HEK293 (cell line): ENCODE data around the gene PTK7.

Experiments used
- CTCF ChIA-PET: fragments of 350-600 bp; formaldehyde crosslinking; extraction: SDS; loops from one replicate; lab custom pipeline; 2021; ENCODE audit warnings: antibody characterized with exemption; lab: Yijun Ruan, JAX
- POLR2A ChIA-PET: fragments of 300-600 bp; formaldehyde crosslinking; extraction: SDS; loops from one replicate; lab custom pipeline; 2020; ENCODE audit warnings: antibody characterized with exemption, inconsistent platforms; lab: Yijun Ruan, JAX
- H3K27ac ChIP-seq: fragments of 200-500 bp; sonication (Bioruptor generic); 2 replicates; pipeline ENCODE4 v1.5.1; 2014; ENCODE audit warnings: low read depth, low read length, control low read depth, inconsistent platforms; ENCODE audit errors: extremely low read depth
- H3K36me3 ChIP-seq, 2 experiments: fragments of 200-500 bp in 1 of 2; sonication (Bioruptor generic) in 1 of 2; 1 replicate in 1 of 2; 2 replicates in 1 of 2; pipeline ENCODE4 v1.5.1; 2014 to 2017; ENCODE audit warnings: inconsistent platforms in 2 of 2, low read length in 2 of 2; ENCODE audit not compliant: control insufficient read depth in 2 of 2, insufficient read depth in 1 of 2
- H3K4me1 ChIP-seq: fragments of 200-500 bp; sonication (Bioruptor generic); 2 replicates; pipeline ENCODE4 v1.5.1; 2014; ENCODE audit warnings: mild to moderate bottlenecking, low read length, inconsistent platforms; ENCODE audit not compliant: control insufficient read depth, insufficient read depth
- H3K4me3 ChIP-seq: 2 replicates; pipeline ENCODE4 v1.5.1; 2011; ENCODE audit warnings: low read depth, mild to moderate bottlenecking, control low read depth, low read length, moderate library complexity
- H3K9me3 ChIP-seq: fragments of 200-500 bp; sonication (Bioruptor generic); 2 replicates; pipeline ENCODE4 v1.5.1; 2014; ENCODE audit warnings: low read depth, low read length, inconsistent platforms; ENCODE audit not compliant: control insufficient read depth, insufficient read depth
- GLI4 ChIP-seq: fragments of 450-650 bp; formaldehyde crosslinking; IDR thresholded peaks from 2 replicates; pipeline ENCODE4 v1.5.1; 2016; ENCODE audit warnings: missing biosample characterization, missing genetic modification characterization
- HOXC10 ChIP-seq: sonication (generic); formaldehyde crosslinking; IDR thresholded peaks from 2 replicates; pipeline ENCODE4 v1.8.1; 2023; ENCODE audit warnings: mild to moderate bottlenecking, missing genetic modification reagents
- IKZF3 ChIP-seq: fragments of 450-650 bp; IDR thresholded peaks from 2 replicates; pipeline ENCODE4 v1.5.0; 2018; ENCODE audit warnings: missing biosample characterization, mild to moderate bottlenecking, missing genetic modification characterization, moderate library complexity
- KLF16 ChIP-seq: fragments of 450-650 bp; formaldehyde crosslinking; IDR thresholded peaks from 2 replicates; pipeline ENCODE4 v1.5.1; 2017; ENCODE audit warnings: missing biosample characterization, missing genetic modification characterization
- ZBTB21 ChIP-seq: fragments of 450-650 bp; formaldehyde crosslinking; IDR thresholded peaks from 2 replicates; pipeline ENCODE4 v1.5.1; 2017; ENCODE audit warnings: missing biosample characterization, missing genetic modification characterization
- ZNF121 ChIP-seq: fragments of 450-650 bp; formaldehyde crosslinking; IDR thresholded peaks from 2 replicates; pipeline ENCODE4 v1.5.1; 2016; ENCODE audit warnings: missing biosample characterization, missing genetic modification characterization
- ZNF202 ChIP-seq: fragments of 450-650 bp; formaldehyde crosslinking; IDR thresholded peaks from 2 replicates; pipeline ENCODE4 v1.5.1; 2016; ENCODE audit warnings: missing biosample characterization, missing genetic modification characterization, borderline replicate concordance
- ZNF341 ChIP-seq: fragments of 450-650 bp; formaldehyde crosslinking; IDR thresholded peaks from 2 replicates; pipeline ENCODE4; 2016; ENCODE audit warnings: low read depth, missing biosample characterization, missing genetic modification characterization
- ZNF354C ChIP-seq: fragments of 450-650 bp; formaldehyde crosslinking; IDR thresholded peaks from 2 replicates; pipeline ENCODE4 v1.5.1; 2016; ENCODE audit warnings: missing biosample characterization, missing genetic modification characterization, low read depth, borderline replicate concordance
- ZNF394 ChIP-seq: fragments of 450-650 bp; formaldehyde crosslinking; IDR thresholded peaks from 2 replicates; pipeline ENCODE4 v1.5.1; 2016; ENCODE audit warnings: missing biosample characterization, missing genetic modification characterization, mild to moderate bottlenecking, moderate library complexity, borderline replicate concordance
- ZNF596 ChIP-seq: fragments of 450-650 bp; IDR thresholded peaks from 2 replicates; pipeline ENCODE4 v1.5.0; 2018; ENCODE audit warnings: missing biosample characterization, mild to moderate bottlenecking, missing genetic modification characterization, moderate library complexity
- ZNF654 ChIP-seq: fragments of 450-650 bp; formaldehyde crosslinking; IDR thresholded peaks from 2 replicates; pipeline ENCODE4 v1.5.1; 2016; ENCODE audit warnings: low read depth, missing biosample characterization, missing genetic modification characterization
- ZNF76 ChIP-seq: fragments of 450-650 bp; formaldehyde crosslinking; IDR thresholded peaks from 2 replicates; pipeline ENCODE4; 2016; ENCODE audit warnings: low read depth, missing biosample characterization, missing genetic modification characterization, borderline replicate concordance
- ZNF776 ChIP-seq: fragments of 450-650 bp; formaldehyde crosslinking; IDR thresholded peaks from 2 replicates; pipeline ENCODE4 v1.5.0; 2017; ENCODE audit warnings: missing biosample characterization, missing genetic modification characterization, borderline replicate concordance
- ZNF785 ChIP-seq: fragments of 450-650 bp; formaldehyde crosslinking; IDR thresholded peaks from 2 replicates; pipeline ENCODE4 v1.5.1; 2016; ENCODE audit warnings: missing biosample characterization, missing genetic modification characterization
- TF ChIP-seq, protein P1 (sequence below): fragments of 450-650 bp; formaldehyde crosslinking; IDR thresholded peaks from 2 replicates; pipeline ENCODE4 v1.5.1; 2016; ENCODE audit warnings: missing biosample characterization, missing genetic modification characterization

The PTK7 gene

DNA sequence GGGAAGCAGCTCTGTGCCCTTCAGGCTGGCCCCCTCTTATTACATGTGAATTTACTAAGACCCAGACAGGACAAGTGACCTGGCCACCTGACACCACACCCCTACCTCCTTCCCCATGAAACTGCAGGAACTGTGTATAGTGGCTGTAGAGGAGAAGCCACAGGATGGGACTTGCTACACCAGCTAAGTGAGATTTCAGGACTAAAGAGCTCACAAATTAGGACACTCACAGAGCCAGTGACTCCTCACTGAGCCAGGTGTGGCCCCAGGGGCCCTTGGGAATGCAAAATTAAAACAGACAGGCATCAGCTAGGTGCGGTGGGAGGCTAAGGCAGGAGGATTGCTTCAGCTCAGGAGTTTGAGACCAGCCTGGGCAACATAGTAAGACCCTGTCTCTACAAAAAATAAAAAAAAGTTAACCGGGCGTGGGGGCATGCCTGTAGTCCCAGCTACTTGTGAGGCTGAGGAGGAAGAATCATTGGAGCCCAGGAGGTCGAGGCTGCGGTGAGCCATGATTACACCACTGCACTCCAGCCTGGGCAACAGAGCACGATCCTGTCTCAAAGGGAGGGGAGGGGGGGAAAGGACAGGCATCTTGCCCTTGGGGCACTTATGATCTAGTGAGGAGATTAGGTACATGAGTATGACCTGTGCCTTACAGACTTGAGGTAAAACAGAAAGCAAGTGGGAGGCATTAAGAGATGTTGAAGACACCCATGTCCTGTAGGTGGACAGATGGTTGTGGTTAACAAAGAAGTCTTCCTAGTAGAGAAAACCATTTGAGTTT is 71.8 kb downstream of the PTK7 start:
- CTCF ChIA-PET: interaction anchor here (0.9 to 1.8 kb wide), 4 partner anchors 78 to 246 kb away, joined by 3 to 10 read pairs (median 4); no protein-coding TSS in a partner anchor
- Histone ChIP-seq H3K9me3 (no peaks in the 10 kb centered on the region), H3K27ac (no peak overlapping the region), H3K4me3 (no peak overlapping the region), H3K4me1 (no peaks in the 10 kb centered on the region), H3K36me3 (peaks cover 0 to 44% of the 10 kb centered on the region in 2 experiments; a peak in 2 of 3 replicates)
- POLR2A ChIA-PET: interaction anchor here (1.0 to 1.7 kb wide), 2 partner anchors 71 to 88 kb away, joined by 3 to 4 read pairs; partner anchors contain the start of genes KLC4 and MRPL2
- TF ChIP-seq ZBTB21 (tag by site-specific recombination) (no peak), ZNF354C (tag by site-specific recombination) (no peak), ZNF121 (peak; percentile 75), HOXC10 (no peak), ZNF654 (tag by site-specific recombination) (no peak), ZNF76 (tag by site-specific recombination) (no peak), ZNF202 (no peak)
- TF ChIP-seq, protein P1, sequence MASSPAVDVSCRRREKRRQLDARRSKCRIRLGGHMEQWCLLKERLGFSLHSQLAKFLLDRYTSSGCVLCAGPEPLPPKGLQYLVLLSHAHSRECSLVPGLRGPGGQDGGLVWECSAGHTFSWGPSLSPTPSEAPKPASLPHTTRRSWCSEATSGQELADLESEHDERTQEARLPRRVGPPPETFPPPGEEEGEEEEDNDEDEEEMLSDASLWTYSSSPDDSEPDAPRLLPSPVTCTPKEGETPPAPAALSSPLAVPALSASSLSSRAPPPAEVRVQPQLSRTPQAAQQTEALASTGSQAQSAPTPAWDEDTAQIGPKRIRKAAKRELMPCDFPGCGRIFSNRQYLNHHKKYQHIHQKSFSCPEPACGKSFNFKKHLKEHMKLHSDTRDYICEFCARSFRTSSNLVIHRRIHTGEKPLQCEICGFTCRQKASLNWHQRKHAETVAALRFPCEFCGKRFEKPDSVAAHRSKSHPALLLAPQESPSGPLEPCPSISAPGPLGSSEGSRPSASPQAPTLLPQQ (tag by site-specific recombination): no peak

DNA sequence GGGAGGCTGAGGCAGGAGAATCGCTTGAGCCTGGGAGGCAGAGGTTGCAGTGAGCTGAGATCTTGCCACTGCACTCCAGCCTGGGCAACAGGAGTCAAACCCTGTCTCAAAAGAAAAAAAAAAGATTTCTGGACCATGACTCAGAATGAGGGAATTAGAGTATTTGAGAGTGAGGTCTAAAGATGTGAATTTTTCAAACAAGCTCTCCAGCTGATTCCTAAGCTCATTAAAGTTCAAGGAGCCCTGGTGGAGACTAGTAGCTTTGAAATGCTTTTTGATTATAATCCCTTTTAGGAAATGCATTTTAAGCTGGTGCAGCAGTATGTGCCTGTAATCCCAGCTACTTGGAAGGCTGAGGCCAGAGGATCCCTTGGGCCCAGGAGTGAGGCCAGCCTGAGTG is 73.2 kb downstream of the PTK7 start:
- TF ChIP-seq ZNF785 (tag by site-specific recombination): no peak
- TF ChIP-seq ZNF596 (tag by site-specific recombination): no peak
- no peaks in the 10 kb centered on the region for H3K4me1 ChIP-seq
- no peak overlapping the region for H3K27ac ChIP-seq
- H3K36me3 ChIP-seq: peaks cover 6 to 43% of the 10 kb centered on the region in 2 experiments; a peak in 2 of 3 replicates
- H3K9me3 ChIP-seq: no peaks in the 10 kb centered on the region
- POLR2A ChIA-PET: interaction anchor here (0.7 kb wide), 1 partner anchor 1108 kb away, joined by 3 read pairs; no protein-coding TSS in a partner anchor
- CTCF ChIA-PET: interaction anchor here (0.6 to 1.5 kb wide), 6 partner anchors 18 to 248 kb away, joined by 3 to 5 read pairs (median 3); no protein-coding TSS in a partner anchor
- no peak overlapping the region for H3K4me3 ChIP-seq

DNA sequence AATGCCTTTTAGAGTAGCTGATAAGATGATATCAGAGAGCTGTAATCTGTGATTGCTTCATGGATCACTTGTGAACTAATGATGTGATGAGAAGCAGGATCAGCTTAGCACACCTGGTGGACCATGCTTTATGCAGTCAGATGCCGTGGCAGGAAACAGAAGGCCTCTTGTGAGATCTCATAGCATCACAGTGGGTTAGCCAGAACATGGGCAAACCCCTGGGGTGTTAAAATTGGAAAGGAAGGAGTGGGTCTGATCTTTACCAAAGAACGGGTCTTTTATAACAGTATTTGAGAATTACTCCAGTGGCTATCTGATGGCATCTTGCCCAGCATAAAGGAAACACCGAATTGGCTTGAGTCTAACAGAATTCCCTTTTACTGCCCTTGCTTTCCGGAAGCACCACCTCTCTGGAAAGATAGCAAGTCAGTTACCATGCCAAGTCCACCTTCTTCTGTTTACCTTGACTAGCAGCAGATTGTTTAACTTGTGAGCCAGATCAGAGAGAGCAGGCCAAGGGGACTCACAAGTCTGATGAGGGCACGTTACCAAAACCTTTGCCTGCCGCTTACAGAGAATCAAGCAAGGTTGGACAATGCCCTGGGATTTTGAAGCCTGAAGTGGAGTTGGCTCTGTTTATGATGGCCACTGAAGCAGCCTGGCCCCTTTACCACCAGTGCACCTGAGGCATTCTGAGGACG is 74.1 kb downstream of the PTK7 start:
- peaks cover 6 to 37% of the 10 kb centered on the region in 2 experiments; a peak in 2 of 3 replicates for H3K36me3 ChIP-seq
- no peak for TF ChIP-seq ZNF776 (tag by site-specific recombination)
- TF ChIP-seq KLF16 (tag by site-specific recombination): no peak
- no peak for TF ChIP-seq IKZF3 (tag by site-specific recombination)
- no peak for TF ChIP-seq GLI4 (tag by site-specific recombination)
- peak; percentile 47; the same call in 1 of the 2 replicates for TF ChIP-seq ZNF394 (tag by site-specific recombination)
- no peak for TF ChIP-seq ZNF341
- no peak overlapping the region for H3K4me3 ChIP-seq
- POLR2A ChIA-PET: no interaction called here
- H3K27ac ChIP-seq: no peak overlapping the region
- no peaks in the 10 kb centered on the region for H3K9me3 ChIP-seq
- no peaks in the 10 kb centered on the region for H3K4me1 ChIP-seq
- CTCF ChIA-PET: interaction anchor here (1.1 to 1.5 kb wide), 2 partner anchors 19 to 249 kb away, joined by 3 to 5 read pairs; no protein-coding TSS in a partner anchor
